Common myeloid progenitor, CD34-positive (primary cell): ENCODE results near the gene EPHX1.

Source experiments
- CTCF ChIA-PET: fragments of 350-600 bp; sonication (Branson Sonifier 250); formaldehyde crosslinking; loops from one replicate; lab custom pipeline; 2021; ENCODE audit warnings: antibody characterized with exemption; lab: Charles Lee
- POLR2A ChIA-PET: fragments of 350-600 bp; sonication (Branson Sonifier 250); formaldehyde crosslinking; loops from one replicate; lab custom pipeline; 2021; ENCODE audit warnings: antibody characterized with exemption; lab: Charles Lee
- DNase-seq, 3 donors: peaks; one replicate each; pipeline versions ENCODE4 v3.0.0 to v3.0.0-alpha.2; 2013
- H3K27ac ChIP-seq, 2 experiments: 1 replicate in 1 of 2; 2 replicates in 1 of 2; pipeline ENCODE4 v1.7.0; 2013; ENCODE audit warnings: inconsistent platforms in 2 of 2, low read length in 2 of 2, mild to moderate bottlenecking in 2 of 2, low read depth in 1 of 2, moderate library complexity in 1 of 2; ENCODE audit not compliant: severe bottlenecking in 2 of 2, insufficient read depth in 1 of 2, poor library complexity in 1 of 2
- H3K27me3 ChIP-seq, 5 experiments: replicated peaks in 2 of 5; 1 replicate in 3 of 5; 2 replicates in 2 of 5; pipeline versions ENCODE4 v1.6.1 to v1.7.0; 2013; ENCODE audit warnings: low read length in 4 of 5, mild to moderate bottlenecking in 2 of 5, moderate library complexity in 2 of 5, inconsistent platforms in 1 of 5; ENCODE audit not compliant: insufficient read depth in 5 of 5, control insufficient read depth in 4 of 5
- H3K36me3 ChIP-seq, 4 experiments: 1 replicate in 2 of 4; 2 replicates in 2 of 4; pipeline versions ENCODE4 v1.6.1 to v1.7.0; 2013; ENCODE audit warnings: low read length in 3 of 4, control low read depth in 1 of 4, mild to moderate bottlenecking in 1 of 4; ENCODE audit not compliant: control insufficient read depth in 4 of 4, insufficient read depth in 4 of 4
- H3K4me1 ChIP-seq, 4 experiments: 1 replicate in 3 of 4; 2 replicates in 1 of 4; pipeline versions ENCODE4 v1.6.1 to v1.7.1; 2013; ENCODE audit warnings: low read length in 3 of 4, mild to moderate bottlenecking in 3 of 4, control low read depth in 1 of 4, inconsistent platforms in 1 of 4, moderate library complexity in 1 of 4; ENCODE audit not compliant: control insufficient read depth in 4 of 4, insufficient read depth in 4 of 4; ENCODE audit errors: control extremely low read depth in 1 of 4
- H3K4me3 ChIP-seq, 7 experiments: 1 replicate in 4 of 7; 2 replicates in 3 of 7; pipeline versions ENCODE4 v1.5.1 to v1.7.0; 2013; ENCODE audit warnings: mild to moderate bottlenecking in 7 of 7, low read length in 6 of 7, moderate library complexity in 6 of 7, inconsistent platforms in 2 of 7, low read depth in 2 of 7, control low read depth in 1 of 7; ENCODE audit not compliant: insufficient read depth in 4 of 7, control insufficient read depth in 1 of 7; ENCODE audit errors: extremely low read depth in 1 of 7
- H3K9me3 ChIP-seq, 5 experiments: 1 replicate in 4 of 5; 2 replicates in 1 of 5; pipeline versions ENCODE4 v1.6.1 to v1.7.1; 2013; ENCODE audit warnings: low read length in 4 of 5, mild to moderate bottlenecking in 2 of 5, inconsistent platforms in 1 of 5, low read depth in 1 of 5, moderate library complexity in 1 of 5; ENCODE audit not compliant: control insufficient read depth in 4 of 5, insufficient read depth in 2 of 5; ENCODE audit errors: control extremely low read depth in 1 of 5
- WGBS: methylation state at CpG from one replicate; pipeline ENCODE4 v1.1.5; 2013; ENCODE audit not compliant: insufficient coverage; 5-methylcytosine and 5-hydroxymethylcytosine counted together

Gene EPHX1

DNA sequence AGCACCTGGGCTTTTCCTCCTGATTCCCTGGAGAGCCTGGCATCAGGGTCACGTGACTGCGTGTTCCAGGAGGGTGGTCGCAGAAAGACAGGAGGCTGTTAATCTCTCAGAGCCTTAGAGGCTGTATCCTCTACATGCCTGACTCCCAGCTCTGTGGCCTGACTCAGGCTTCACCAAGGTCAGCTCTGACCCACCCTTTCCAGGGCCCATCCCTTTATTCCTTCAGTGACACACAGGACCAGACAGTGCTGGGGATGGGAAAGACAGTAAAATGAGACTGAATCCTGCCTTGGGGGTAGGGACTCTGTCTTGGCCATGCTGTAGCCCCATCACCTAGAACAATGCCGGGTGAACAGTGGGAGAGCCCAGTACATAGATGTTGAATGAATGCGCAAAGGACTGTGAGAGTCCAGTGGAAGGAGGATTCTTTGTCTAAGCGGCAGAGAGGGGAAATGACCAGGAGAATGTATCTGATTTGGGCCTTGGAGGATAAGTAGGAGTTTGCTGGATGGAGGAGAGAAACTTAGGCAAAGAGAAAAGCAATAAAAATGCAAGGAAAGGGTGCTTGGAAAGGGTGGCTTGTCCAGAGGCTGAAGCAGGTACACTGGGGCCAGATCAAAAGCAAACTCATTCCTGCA lies 33.0 kb downstream of the EPHX1 start:
- 93% methylated on average over 6 of the region's 6 CpGs for whole genome bisulfite sequencing
- Histone ChIP-seq H3K36me3 (peaks cover 6 to 29% (median 19%) of the 10 kb centered on the region in 4 experiments), H3K9me3 (no peaks in the 10 kb centered on the region), H3K27me3 (no peaks in the 10 kb centered on the region), H3K4me3 (no peak overlapping the region), H3K4me1 (no peaks in the 10 kb centered on the region), H3K27ac (no peak overlapping the region)
- no peak for DNase-seq
- CTCF ChIA-PET: interaction anchor here (1.3 to 1.7 kb wide), 2 partner anchors 15 to 35 kb away, joined by 4 to 6 read pairs; no protein-coding TSS in a partner anchor
- POLR2A ChIA-PET: no interaction called here

DNA sequence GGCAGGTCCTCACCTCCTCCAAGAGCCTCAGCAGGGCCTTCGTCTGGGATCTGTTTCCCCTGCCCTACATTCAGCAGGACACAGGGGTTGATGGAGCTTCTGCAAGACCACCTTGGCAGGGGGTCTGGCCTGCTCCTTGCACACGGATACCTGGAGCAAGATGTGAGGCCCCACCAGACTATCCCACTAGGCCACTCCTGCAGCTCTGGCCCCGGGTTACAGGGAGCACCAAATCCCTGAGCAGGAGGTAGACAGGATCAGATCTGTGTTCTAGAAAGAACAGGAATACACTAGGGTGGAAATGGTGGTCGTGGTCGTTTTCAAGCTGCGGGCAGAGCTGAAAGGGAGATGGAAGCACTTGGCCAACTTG lies 33.5 kb downstream of the EPHX1 start:
- no peaks in the 10 kb centered on the region for H3K9me3 ChIP-seq
- CTCF ChIA-PET: interaction anchor here (1.3 to 1.7 kb wide), 2 partner anchors 15 to 34 kb away, joined by 4 to 6 read pairs; no protein-coding TSS in a partner anchor
- no peak for DNase-seq
- POLR2A ChIA-PET: no interaction called here
- H3K4me1 ChIP-seq: no peaks in the 10 kb centered on the region
- peaks cover 6 to 34% (median 22%) of the 10 kb centered on the region in 4 experiments for H3K36me3 ChIP-seq
- no peak overlapping the region for H3K27ac ChIP-seq
- no peak overlapping the region for H3K4me3 ChIP-seq
- 86% methylated on average over 6 of the region's 6 CpGs for WGBS
- H3K27me3 ChIP-seq: no peaks in the 10 kb centered on the region

DNA sequence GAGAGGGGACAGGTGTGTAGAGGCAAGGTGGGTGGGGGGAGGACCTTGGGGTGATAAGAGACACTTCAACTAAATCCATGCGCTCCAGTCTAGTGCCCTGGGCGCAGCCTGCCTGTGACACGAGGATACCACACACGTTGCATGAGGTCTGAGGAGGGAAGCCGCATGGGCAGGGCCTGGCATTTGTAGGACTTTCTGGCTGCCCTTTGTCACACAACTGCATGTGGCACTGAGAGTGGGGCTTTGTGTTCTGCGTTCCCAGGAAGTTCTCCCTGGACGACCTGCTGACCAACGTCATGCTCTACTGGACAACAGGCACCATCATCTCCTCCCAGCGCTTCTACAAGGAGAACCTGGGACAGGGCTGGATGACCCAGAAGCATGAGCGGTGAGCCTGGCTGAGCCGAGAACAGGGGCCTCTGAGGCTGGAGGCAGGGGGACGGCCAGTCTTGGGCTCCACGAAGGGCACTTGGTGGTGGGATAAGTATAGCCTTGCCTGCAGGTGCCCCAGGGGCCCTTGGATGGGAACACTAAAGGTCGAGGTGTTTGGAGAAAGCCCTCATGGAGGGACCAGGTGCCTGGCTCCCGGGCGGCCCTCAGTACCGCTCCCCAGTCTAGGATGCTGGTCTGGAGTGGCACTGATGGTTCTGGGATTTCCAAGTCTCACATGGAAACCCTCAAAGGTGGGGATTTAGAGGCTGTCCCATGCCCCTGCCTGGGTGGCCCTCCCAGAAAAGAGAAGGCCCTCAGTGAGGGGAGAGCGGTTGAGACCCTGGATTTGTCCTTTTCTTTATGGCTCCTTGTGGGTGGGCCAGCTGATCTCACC lies 34.5 kb downstream of the EPHX1 start:
- no peak for DNase-seq
- CTCF ChIA-PET: interaction anchor here (0.7 to 2.8 kb wide), 7 partner anchors 11 to 370 kb away, joined by 3 to 11 read pairs (median 4); no protein-coding TSS in a partner anchor
- Histone ChIP-seq H3K9me3 (no peaks in the 10 kb centered on the region), H3K36me3 (peaks cover 13 to 44% (median 24%) of the 10 kb centered on the region in 4 experiments), H3K27me3 (no peaks in the 10 kb centered on the region), H3K4me3 (no peak overlapping the region), H3K4me1 (no peaks in the 10 kb centered on the region), H3K27ac (no peak overlapping the region)
- POLR2A ChIA-PET: no interaction called here
- WGBS: 93% methylated on average over 17 of the region's 18 CpGs

DNA sequence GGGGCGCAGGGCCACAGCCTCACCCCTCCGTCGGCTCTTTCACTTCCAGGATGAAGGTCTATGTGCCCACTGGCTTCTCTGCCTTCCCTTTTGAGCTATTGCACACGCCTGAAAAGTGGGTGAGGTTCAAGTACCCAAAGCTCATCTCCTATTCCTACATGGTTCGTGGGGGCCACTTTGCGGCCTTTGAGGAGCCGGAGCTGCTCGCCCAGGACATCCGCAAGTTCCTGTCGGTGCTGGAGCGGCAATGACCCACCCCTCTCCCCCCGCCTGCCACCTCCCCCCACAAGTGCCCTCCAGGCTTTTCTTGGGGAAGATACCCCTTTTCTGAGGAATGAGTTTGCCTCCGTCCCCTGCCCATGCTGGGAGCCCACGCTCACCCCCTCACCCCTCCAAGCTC lies 35.2 kb downstream of the EPHX1 start:
- H3K4me3 ChIP-seq: no peak overlapping the region
- H3K9me3 ChIP-seq: no peaks in the 10 kb centered on the region
- DNase-seq: no peak
- POLR2A ChIA-PET: no interaction called here
- H3K4me1 ChIP-seq: peaks cover 0 to 5% (median 2%) of the 10 kb centered on the region in 4 experiments
- H3K36me3 ChIP-seq: peaks cover 14 to 48% (median 28%) of the 10 kb centered on the region in 4 experiments
- no peak overlapping the region for H3K27ac ChIP-seq
- 98% methylated on average over 12 of the region's 14 CpGs for WGBS
- CTCF ChIA-PET: interaction anchor here (0.7 to 2.8 kb wide), 6 partner anchors 10 to 371 kb away, joined by 3 to 11 read pairs (median 4); no protein-coding TSS in a partner anchor
- no peaks in the 10 kb centered on the region for H3K27me3 ChIP-seq

DNA sequence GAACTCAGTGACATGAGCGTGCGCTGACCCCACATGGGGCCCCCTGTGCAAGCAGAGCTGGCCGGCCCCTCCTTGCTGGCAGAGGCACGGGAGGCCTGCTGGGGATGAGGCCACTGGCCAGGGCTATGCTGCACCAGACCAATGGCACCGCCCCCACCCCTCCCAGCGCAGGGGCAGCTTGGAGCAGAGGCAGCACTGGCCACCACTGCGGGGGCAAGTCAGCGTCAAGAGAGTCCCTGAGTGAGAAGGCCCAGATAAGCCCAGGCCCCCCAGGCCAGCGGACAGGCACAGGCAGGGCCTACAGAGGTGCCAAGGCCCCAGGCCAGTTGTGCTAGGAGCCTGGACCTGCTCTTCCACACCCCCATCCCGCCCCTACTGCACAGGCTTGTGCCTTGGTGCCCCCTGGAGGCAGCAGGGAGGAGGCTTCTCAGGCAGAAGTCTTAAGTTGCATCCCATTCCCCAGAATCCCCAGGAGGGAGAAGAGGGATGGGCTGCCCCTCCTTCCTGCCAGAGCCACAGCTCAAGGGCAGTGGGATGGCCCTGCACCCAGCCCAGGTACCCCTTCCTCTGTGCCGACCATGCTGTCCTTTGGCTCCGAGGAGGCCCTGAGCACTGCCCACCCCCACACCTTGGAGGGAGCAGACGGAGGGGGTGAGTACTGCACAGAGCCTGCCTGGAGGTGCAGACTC lies 35.8 kb downstream of the EPHX1 start:
- Histone ChIP-seq H3K4me1 (peaks cover 0 to 6% (median 2%) of the 10 kb centered on the region in 4 experiments), H3K27me3 (no peaks in the 10 kb centered on the region), H3K4me3 (no peak overlapping the region), H3K36me3 (peaks cover 14 to 53% (median 28%) of the 10 kb centered on the region in 4 experiments), H3K27ac (no peak overlapping the region), H3K9me3 (no peaks in the 10 kb centered on the region)
- peak; percentile 53 to 70 (median 68) for DNase-seq
- ChIA-PET CTCF (interaction anchor here (0.7 to 2.8 kb wide), 12 partner anchors 9 to 371 kb away, joined by 3 to 11 read pairs (median 3); no protein-coding TSS in a partner anchor), POLR2A (no interaction called here)
- WGBS: 92% methylated on average over 13 of the region's 13 CpGs

DNA sequence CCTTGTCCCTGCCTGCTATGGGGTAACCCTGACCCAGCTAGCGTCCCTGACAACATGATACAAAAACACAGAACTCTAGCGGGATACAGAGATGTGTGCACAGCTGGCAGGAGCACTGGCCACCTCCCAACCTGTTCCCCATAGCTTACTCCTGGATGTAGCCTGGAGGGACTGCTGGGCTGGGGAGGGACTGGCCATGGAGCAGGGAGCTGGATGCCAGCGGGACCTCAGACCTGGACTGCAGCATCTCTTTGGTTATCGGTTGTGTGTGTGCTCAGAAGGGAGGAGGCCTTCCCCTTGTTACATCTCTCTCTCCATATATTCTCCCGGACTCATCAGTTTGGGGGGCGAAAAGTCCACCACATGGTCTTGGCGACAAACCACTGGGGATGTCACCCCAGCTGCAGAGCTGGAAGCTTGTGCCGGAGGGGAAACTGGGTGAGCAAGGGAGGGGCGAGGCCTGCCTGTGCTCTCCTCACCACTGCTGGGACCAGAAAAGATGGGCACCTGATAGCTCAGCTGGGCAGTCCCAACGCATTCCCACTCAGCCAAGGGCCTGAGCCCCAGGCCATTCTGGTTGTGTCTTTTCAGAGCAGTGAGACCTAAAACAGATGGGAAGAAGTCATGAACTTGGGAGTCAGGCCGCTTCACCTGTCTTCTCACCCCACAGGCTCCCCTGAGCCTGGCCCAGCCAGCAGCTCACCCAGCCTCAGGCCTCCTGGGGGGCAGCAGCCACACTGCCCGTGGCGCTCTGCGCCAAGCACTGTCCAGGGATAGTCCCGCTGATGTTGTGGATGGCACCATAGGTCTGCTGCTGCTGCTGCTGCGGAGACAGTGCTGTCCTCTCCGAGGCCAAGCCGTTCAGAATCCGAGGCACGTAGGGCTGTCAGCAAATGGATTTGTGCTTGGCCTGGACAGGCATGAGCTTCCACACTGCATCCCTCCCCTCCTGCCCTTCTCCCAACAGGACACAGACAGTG lies 36.7 kb downstream of the EPHX1 start:
- Histone ChIP-seq H3K9me3 (no peaks in the 10 kb centered on the region), H3K4me1 (peaks cover 0 to 6% (median 2%) of the 10 kb centered on the region in 4 experiments), H3K4me3 (no peak overlapping the region), H3K27me3 (no peaks in the 10 kb centered on the region), H3K27ac (no peak overlapping the region), H3K36me3 (peaks cover 14 to 60% (median 33%) of the 10 kb centered on the region in 4 experiments)
- DNase-seq: no peak
- CTCF ChIA-PET: interaction anchor here (0.8 to 2.8 kb wide), 10 partner anchors 8 to 372 kb away, joined by 3 to 11 read pairs (median 4); no protein-coding TSS in a partner anchor
- POLR2A ChIA-PET: no interaction called here
- WGBS: 98% methylated on average over 15 of the region's 20 CpGs
